ENCODE data around the gene AKT1. TPM values are rescaled to one million over a fixed set of nuclear protein-coding genes. Genes with fewer than 3 reads are reported as not detected.

The AKT1 gene
- total and polyA plus RNA-seq, 2 experiments from 2014 or later = 19.2 to 78.7 TPM

GRCh38 chr14:104805941-104806624 is 10.5 kb upstream of the AKT1 start (continued):
- TF ChIP-seq ZNF462 (CRISPR knock-in tag; IDR thresholded peaks at IDR 0.05) (no peak), CTCF (conservative IDR thresholded peaks at IDR 0.05; ENCODE audit: low read depth in 2 of 2) (no peak), ZNF114 (CRISPR knock-in tag; IDR thresholded peaks at IDR 0.05) (no peak)

GRCh38 chr14:104805326-104805678 is 9.8 kb upstream of the AKT1 start:
- Histone ChIP-seq H4K20me1 (replicated peaks; ENCODE audit: insufficient read depth) (no peaks in the 10 kb centered on the region), H3K4me1 (ENCODE audit: insufficient read depth) (no peaks in the 10 kb centered on the region), H3K79me2 (replicated peaks; ENCODE audit: insufficient read depth) (no peaks in the 10 kb centered on the region), H3K27ac (ENCODE audit: low read depth) (no peak overlapping the region), H3K4me3 (no peak overlapping the region), H3K9me2 (ENCODE audit: insufficient read depth) (0 out of 2 replicates have a peak, but pooled peaks cover 3% of the 10 kb centered on the region), H3K36me3 (ENCODE audit: insufficient read depth) (no peaks in the 10 kb centered on the region), H3K4me2 (no peak overlapping the region), H2AFZ (no peak overlapping the region), H3F3A (replicated peaks; ENCODE audit: low read depth) (no peaks in the 10 kb centered on the region), H3K27me3 (ENCODE audit: insufficient read depth) (peaks cover 20% of the 10 kb centered on the region)
- H3K9me3 Mint-ChIP-seq = peaks cover 11% of the 10 kb centered on the region
- no peak for DNase-seq (ENCODE audit: low spot score)
- no peak overlapping the region for H3K4me3 Mint-ChIP-seq
- ATAC-seq = no peak
- H3K27me3 Mint-ChIP-seq (ENCODE audit: insufficient read depth, low read depth, poor library complexity) = peaks cover 40% of the 10 kb centered on the region
- H3K36me3 Mint-ChIP-seq (ENCODE audit: low read depth) = no peaks in the 10 kb centered on the region
- no peak overlapping the region for H3K27ac Mint-ChIP-seq
- H3K4me1 Mint-ChIP-seq = 0 out of 3 replicates have a peak, but pooled peaks cover 4% of the 10 kb centered on the region
- no peak for TF ChIP-seq CREB1 (CRISPR knock-in tag; IDR thresholded peaks at IDR 0.05; ENCODE audit: low read depth)
- TF ChIP-seq ETS1 (IDR thresholded peaks at IDR 0.05) = no peak
- no peak for TF ChIP-seq REST (IDR thresholded peaks at IDR 0.05; ENCODE audit: unreplicated experiment)
- TF ChIP-seq EZH2phosphoT487 (IDR thresholded peaks at IDR 0.05; ENCODE audit: unreplicated experiment) = no peak

All from GM23338 (cell line).